HL-60 (cell line): ENCODE data around the gene TANC1.

Experiments
- DNase-seq, 2 experiments: peaks; one replicate each; pipeline ENCODE4 v3.0.0-alpha.2; 2010 to 2020; ENCODE audit warnings: low read depth in 1 of 2, low spot score in 1 of 2
- H3K27ac ChIP-seq: fragments of 250-450 bp; sonication (Bioruptor Pico); replicated peaks from 2 replicates; pipeline ENCODE4 v1.5.1; 2020; ENCODE audit warnings: mild to moderate bottlenecking, moderate library complexity
- H3K27me3 ChIP-seq: fragments of 250-450 bp; sonication (Bioruptor Pico); 2 replicates; pipeline ENCODE4 v1.5.1; 2021; ENCODE audit warnings: mild to moderate bottlenecking, moderate library complexity; ENCODE audit not compliant: insufficient read depth, poor library complexity, severe bottlenecking
- H3K4me3 ChIP-seq: replicated peaks from 2 replicates; pipeline ENCODE4 v1.5.1; 2011; ENCODE audit warnings: mild to moderate bottlenecking, control low read depth, low read length; ENCODE audit not compliant: insufficient read depth
- CTCF ChIP-seq: IDR thresholded peaks from one replicate; pipeline ENCODE4 v1.5.1; 2011; ENCODE audit warnings: low read length, control low read depth, inconsistent platforms; ENCODE audit not compliant: insufficient read depth
- GABPA ChIP-seq: IDR thresholded peaks from 2 replicates; pipeline ENCODE4 v1.6.1; 2012; ENCODE audit warnings: low read depth
- POLR2AphosphoS5 ChIP-seq: IDR thresholded peaks from 2 replicates; pipeline ENCODE4 v1.6.1; 2012; ENCODE audit warnings: low read depth
- REST ChIP-seq: IDR thresholded peaks from 2 replicates; pipeline ENCODE4 v1.6.1; 2012; ENCODE audit warnings: low read depth; ENCODE audit not compliant: insufficient replicate concordance
- SPI1 ChIP-seq: IDR thresholded peaks from 2 replicates; pipeline ENCODE4 v1.6.1; 2012; ENCODE audit warnings: low read depth, mild to moderate bottlenecking, borderline replicate concordance

TANC1 gene

GRCh38 chr2:159015174-159015573, 46.7 kb downstream of the TANC1 start:
- H3K27me3 ChIP-seq: peaks cover 2% of the 10 kb centered on the region
- DNase-seq: no peak
- no peak for TF ChIP-seq REST
- TF ChIP-seq CTCF: no peak
- H3K27ac ChIP-seq: no peak overlapping the region
- H3K4me3 ChIP-seq: no peak overlapping the region

GRCh38 chr2:159015823-159016222, 47.4 kb downstream of the TANC1 start:
- no peak for TF ChIP-seq GABPA
- TF ChIP-seq POLR2AphosphoS5: no peak
- TF ChIP-seq REST: no peak
- no peak for TF ChIP-seq SPI1
- DNase-seq: no peak
- Histone ChIP-seq H3K4me3 (no peak overlapping the region), H3K27me3 (no peaks in the 10 kb centered on the region), H3K27ac (no peak overlapping the region)

- H3K4me3 ChIP-seq: no peak overlapping the region
- no peaks in the 10 kb centered on the region for H3K27me3 ChIP-seq
- no peak overlapping the region for H3K27ac ChIP-seq
- no peak for DNase-seq
- TF ChIP-seq POLR2AphosphoS5 (no peak), SPI1 (no peak), CTCF (no peak)
Observed at GRCh38 chr2:159017837-159018236, 49.4 kb downstream of the TANC1 start.

- no peaks in the 10 kb centered on the region for H3K27me3 ChIP-seq
- TF ChIP-seq REST: no peak
- no peak for TF ChIP-seq GABPA
- TF ChIP-seq POLR2AphosphoS5: no peak
- no peak for TF ChIP-seq CTCF
- no peak for DNase-seq
- H3K27ac ChIP-seq: no peak overlapping the region
- no peak overlapping the region for H3K4me3 ChIP-seq
Observed at GRCh38 chr2:159019021-159019420, 50.6 kb downstream of the TANC1 start.
